ENCODE results near the gene CCDC24.

DNA sequence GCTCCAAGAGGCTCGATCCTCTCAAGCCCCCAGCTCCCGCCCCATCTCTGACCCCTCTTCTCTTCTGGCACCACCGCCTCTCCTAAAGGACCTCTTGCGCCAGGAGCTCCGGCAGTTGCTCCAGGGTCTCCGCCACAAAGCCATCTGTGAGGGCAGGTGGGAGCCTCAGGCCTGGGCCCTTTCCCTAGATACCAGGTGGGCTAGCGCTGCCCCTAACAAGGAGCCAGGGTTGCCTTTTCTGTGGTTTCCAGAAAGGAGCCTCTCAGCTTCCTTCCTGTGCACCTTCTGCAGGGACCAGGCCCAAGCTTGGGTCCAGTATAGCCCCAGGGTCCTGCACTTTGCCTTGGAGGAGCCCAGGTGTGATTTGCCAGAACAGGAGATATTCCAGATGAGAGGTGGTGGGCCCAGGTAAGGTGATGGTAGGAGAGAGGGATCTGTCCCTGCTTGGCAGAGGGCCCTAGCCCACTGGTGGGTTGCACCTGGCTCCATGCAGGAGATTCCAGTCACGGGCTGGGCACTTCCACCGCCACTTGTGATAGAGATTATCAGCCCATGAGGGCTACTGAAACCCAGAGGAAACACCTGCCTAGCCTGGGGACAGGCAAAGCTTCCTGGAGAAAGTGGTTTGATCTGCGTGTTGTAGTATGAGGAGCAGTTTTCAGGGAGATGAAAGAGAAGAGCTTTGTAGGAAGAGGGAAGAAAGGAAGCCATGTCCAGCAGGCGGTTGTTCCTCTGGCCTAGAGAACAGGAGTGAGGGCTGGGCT lies 1.0 kb downstream of the CCDC24 start:
- TF ChIP-seq EZH2 (IDR thresholded peaks at IDR 0.05; ENCODE audit: borderline replicate concordance, low read depth, low read length, severe bottlenecking), result no peak
- TF ChIP-seq, protein P1, sequence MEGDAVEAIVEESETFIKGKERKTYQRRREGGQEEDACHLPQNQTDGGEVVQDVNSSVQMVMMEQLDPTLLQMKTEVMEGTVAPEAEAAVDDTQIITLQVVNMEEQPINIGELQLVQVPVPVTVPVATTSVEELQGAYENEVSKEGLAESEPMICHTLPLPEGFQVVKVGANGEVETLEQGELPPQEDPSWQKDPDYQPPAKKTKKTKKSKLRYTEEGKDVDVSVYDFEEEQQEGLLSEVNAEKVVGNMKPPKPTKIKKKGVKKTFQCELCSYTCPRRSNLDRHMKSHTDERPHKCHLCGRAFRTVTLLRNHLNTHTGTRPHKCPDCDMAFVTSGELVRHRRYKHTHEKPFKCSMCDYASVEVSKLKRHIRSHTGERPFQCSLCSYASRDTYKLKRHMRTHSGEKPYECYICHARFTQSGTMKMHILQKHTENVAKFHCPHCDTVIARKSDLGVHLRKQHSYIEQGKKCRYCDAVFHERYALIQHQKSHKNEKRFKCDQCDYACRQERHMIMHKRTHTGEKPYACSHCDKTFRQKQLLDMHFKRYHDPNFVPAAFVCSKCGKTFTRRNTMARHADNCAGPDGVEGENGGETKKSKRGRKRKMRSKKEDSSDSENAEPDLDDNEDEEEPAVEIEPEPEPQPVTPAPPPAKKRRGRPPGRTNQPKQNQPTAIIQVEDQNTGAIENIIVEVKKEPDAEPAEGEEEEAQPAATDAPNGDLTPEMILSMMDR (IDR thresholded peaks at IDR 0.05; ENCODE audit: extremely low read depth in 1 of 2, insufficient read depth in 1 of 2, low read depth in 1 of 2, low read length in 2 of 2), result no peak

All from endothelial cell of umbilical vein (primary cell).